ENCODE data around the gene DPF3. TPM values are rescaled to one million over a fixed set of nuclear protein-coding genes. Genes with fewer than 3 reads are reported as not detected.

DPF3 gene
- total RNA-seq, 2 donors from 2014 or later: 11.0 TPM; not detected in 1

DNA sequence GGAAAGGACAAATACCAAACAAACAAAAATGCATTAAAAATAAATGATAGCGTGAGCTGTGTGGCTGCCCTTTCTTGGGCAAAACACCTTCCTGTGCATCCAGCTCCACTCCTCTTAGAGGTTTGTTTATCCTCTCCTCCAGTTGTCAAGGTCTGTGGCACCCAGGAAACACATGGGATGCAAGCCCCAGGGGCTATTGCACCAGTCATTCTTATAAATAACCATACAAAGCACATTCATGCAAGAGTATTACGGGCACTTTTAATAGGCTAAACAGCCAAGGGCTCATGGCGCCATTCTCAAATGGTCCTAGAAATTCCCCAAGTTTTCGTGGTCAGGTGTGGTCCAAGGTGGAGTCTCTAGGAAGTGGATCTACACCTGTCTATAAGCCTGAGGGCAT, 257.0 kb downstream of the DPF3 start:
- intact Hi-C loops (cut with DNase I): no loop called here
- Histone ChIP-seq H3K36me3 (no peaks in the 10 kb centered on the region), H3K4me3 (no peak overlapping the region), H3K27me3 (replicated peaks; ENCODE audit: insufficient read depth) (no peaks in the 10 kb centered on the region), H3K9me3 (no peaks in the 10 kb centered on the region), H3K27ac (no peak overlapping the region), H3K4me1 (replicated peaks) (no peaks in the 10 kb centered on the region)
- WGBS: 86% methylated on average over 4 of the region's 4 CpGs
- no peak for DNase-seq (ENCODE audit: low spot score)
- TF ChIP-seq POLR2A (IDR thresholded peaks at IDR 0.05): no peak
- TF ChIP-seq POLR2AphosphoS5 (IDR thresholded peaks at IDR 0.05): no peak

DNA sequence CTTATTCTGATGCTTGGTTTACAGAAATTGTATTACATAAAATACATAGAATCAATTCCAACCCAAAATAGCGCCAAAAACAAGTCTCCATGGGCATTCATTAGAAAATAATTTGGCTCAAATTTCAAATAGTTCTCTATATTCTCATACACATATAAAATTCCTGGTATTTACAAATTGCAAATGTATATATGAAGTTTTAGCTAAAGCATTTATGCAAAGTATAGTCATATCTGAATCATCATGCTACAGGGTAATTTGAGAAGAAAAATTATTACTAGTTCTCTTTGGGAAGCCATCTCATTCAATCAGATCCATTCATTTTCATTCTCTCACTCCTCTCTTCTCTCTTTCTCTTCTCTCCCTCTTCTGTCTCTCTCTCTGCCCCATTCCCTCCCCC, 257.8 kb downstream of the DPF3 start:
- Histone ChIP-seq H3K36me3 (no peaks in the 10 kb centered on the region), H3K4me3 (no peak overlapping the region), H3K27me3 (replicated peaks; ENCODE audit: insufficient read depth) (no peaks in the 10 kb centered on the region), H3K4me1 (replicated peaks) (no peaks in the 10 kb centered on the region), H3K27ac (no peak overlapping the region), H3K9me3 (no peaks in the 10 kb centered on the region)
- TF ChIP-seq POLR2AphosphoS5 (IDR thresholded peaks at IDR 0.05): no peak
- TF ChIP-seq CTCF (IDR thresholded peaks at IDR 0.05): no peak
- no peak for TF ChIP-seq POLR2A (IDR thresholded peaks at IDR 0.05)
- intact Hi-C loops (cut with DNase I): no loop called here
- no peak for DNase-seq (ENCODE audit: low spot score)
- whole genome bisulfite sequencing: 89% methylated on average over 1 of the region's 1 CpG

- H3K4me1 ChIP-seq (replicated peaks): no peaks in the 10 kb centered on the region
- WGBS: 85% methylated on average over 4 of the region's 4 CpGs
- H3K27ac ChIP-seq: no peak overlapping the region
- DNase-seq (ENCODE audit: low spot score): no peak
- H3K4me3 ChIP-seq: no peak overlapping the region
- no peak for TF ChIP-seq POLR2A (IDR thresholded peaks at IDR 0.05)
- H3K9me3 ChIP-seq: no peaks in the 10 kb centered on the region
- intact Hi-C loops (cut with DNase I): no loop called here
- H3K27me3 ChIP-seq (replicated peaks; ENCODE audit: insufficient read depth): no peaks in the 10 kb centered on the region
- no peaks in the 10 kb centered on the region for H3K36me3 ChIP-seq
Observed at GRCh38 chr14:72634691-72635616, 258.9 kb downstream of the DPF3 start.

DNA sequence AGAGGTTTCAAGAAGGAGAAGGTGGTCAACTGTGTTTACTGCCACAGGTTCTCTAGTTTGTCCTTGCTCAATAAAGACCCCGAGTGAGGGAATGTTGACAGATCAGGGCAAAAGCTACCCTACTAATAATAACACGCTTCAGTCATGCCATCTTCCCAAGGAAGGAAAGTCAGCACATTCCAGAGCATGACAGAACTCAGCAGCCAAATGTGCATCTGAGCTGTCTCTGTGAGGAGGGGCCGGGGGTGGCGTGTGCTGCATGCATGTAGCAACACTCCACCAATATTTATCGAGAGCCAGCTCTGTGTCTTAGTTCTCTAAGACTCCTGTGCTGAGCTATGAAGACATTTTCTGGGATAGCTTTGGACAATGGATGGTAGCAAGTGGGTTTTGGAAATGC, 260.4 kb downstream of the DPF3 start:
- Histone ChIP-seq H3K4me1 (replicated peaks) (no peaks in the 10 kb centered on the region), H3K9me3 (no peaks in the 10 kb centered on the region), H3K27ac (no peak overlapping the region), H3K36me3 (no peaks in the 10 kb centered on the region), H3K27me3 (replicated peaks; ENCODE audit: insufficient read depth) (no peaks in the 10 kb centered on the region), H3K4me3 (no peak overlapping the region)
- intact Hi-C loops (cut with DNase I): no loop called here
- TF ChIP-seq CTCF (IDR thresholded peaks at IDR 0.05): no peak
- TF ChIP-seq POLR2A (IDR thresholded peaks at IDR 0.05): no peak
- no peak for TF ChIP-seq POLR2AphosphoS5 (IDR thresholded peaks at IDR 0.05)
- DNase-seq (ENCODE audit: low spot score): no peak
- 75% methylated on average over 5 of the region's 5 CpGs for WGBS

DNA sequence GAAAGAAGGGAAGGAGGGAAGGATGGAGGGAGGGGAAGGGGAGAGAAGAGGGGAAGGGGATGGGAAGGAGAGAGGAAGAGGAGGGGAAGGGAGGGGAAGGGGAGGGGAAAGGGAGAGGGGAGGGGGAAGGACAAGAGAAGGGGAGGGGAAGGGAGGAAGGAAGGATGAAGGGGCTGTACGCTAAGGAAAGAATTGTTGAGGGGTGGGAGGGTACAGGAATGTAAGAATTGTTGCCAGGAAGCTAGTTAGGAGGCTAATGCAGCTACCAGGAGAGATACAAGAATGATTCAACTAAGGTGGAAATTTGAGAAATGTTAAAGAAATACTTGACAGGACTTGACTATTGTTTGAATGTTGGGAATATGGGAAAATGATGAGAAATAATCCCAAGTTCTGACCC, 261.2 kb downstream of the DPF3 start:
- Histone ChIP-seq H3K4me3 (no peak overlapping the region), H3K4me1 (replicated peaks) (no peaks in the 10 kb centered on the region), H3K27me3 (replicated peaks; ENCODE audit: insufficient read depth) (no peaks in the 10 kb centered on the region), H3K9me3 (no peaks in the 10 kb centered on the region), H3K36me3 (no peaks in the 10 kb centered on the region), H3K27ac (no peak overlapping the region)
- WGBS: 41% methylated on average over 1 of the region's 1 CpG
- no peak for DNase-seq (ENCODE audit: low spot score)
- no peak for TF ChIP-seq POLR2A (IDR thresholded peaks at IDR 0.05)
- no peak for TF ChIP-seq CTCF (IDR thresholded peaks at IDR 0.05)
- intact Hi-C loops (cut with DNase I): no loop called here

DNA sequence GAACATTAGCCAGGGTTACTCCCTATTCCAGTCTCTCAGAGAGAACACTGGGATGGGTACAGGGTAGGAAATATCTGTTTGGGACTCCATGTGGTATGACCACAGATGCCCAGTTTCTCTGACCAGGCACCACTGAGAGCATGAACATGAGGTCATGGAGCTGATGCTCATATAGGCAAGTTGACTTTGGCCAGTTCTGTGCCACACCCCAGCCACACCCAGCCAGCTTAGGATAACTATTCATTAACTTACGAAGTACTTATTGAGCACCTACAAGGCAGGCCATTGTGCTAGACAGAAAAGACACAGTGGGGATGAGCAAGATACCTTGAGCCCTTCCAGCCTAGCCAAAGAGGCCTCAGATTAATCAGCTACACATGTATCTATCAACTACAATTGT, 262.5 kb downstream of the DPF3 start:
- Histone ChIP-seq H3K27ac (no peak overlapping the region), H3K36me3 (no peaks in the 10 kb centered on the region), H3K27me3 (replicated peaks; ENCODE audit: insufficient read depth) (no peaks in the 10 kb centered on the region), H3K9me3 (no peaks in the 10 kb centered on the region), H3K4me1 (replicated peaks) (no peaks in the 10 kb centered on the region), H3K4me3 (no peak overlapping the region)
- DNase-seq (ENCODE audit: low spot score): no peak
- intact Hi-C loops (cut with DNase I): no loop called here
- 94% methylated on average over 1 of the region's 1 CpG for WGBS
- TF ChIP-seq POLR2AphosphoS5 (IDR thresholded peaks at IDR 0.05) (no peak), POLR2A (IDR thresholded peaks at IDR 0.05) (no peak), CTCF (IDR thresholded peaks at IDR 0.05) (no peak)

Measured in prostate gland (tissue), 2 donors.